Vagina (tissue), 2 donors: ENCODE measurements around the gene COL5A1.

Experiments used
- POLR2AphosphoS5 ChIP-seq, 2 donors: sonication (generic); formaldehyde crosslinking; IDR thresholded peaks; one replicate each; pipeline ENCODE4 v1.9.0; 2017; ENCODE audit warnings: antibody characterized with exemption in 2 of 2, mild to moderate bottlenecking in 2 of 2, low read depth in 1 of 2; ENCODE audit not compliant: insufficient read depth in 1 of 2
- TF ChIP-seq, protein P1 (sequence below), 3 experiments: fragments of 450-650 bp in 2 of 3; fragments of 200-600 bp in 1 of 3; sonication (generic) in 1 of 3; IDR thresholded peaks; one replicate each; pipeline ENCODE4 v1.5.1; 2017 to 2019; ENCODE audit warnings: antibody characterized with exemption in 3 of 3, mild to moderate bottlenecking in 2 of 3, moderate library complexity in 2 of 3

DNA sequence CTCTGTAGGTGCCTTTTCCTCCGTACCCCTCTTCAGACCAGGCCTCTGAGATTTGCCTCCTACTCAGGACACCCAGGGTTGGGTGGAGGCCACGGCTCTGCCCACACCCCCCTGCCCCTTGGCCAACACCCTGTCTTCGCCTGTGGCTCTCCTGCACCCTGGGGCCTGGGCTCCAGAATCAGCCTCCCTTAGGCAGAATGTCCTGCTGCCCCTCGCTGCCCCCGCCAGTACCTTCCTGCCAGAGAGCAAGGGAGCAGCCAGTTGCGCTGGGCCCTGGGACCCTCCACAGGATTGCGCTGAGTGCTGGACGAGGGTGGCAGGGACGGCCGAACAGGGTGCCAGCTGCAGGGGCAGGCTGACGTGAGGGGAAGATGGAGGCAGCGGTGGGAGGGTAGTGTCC is 53.5 kb downstream of the COL5A1 start:
- no peak for TF ChIP-seq POLR2AphosphoS5 (IDR thresholded peaks at IDR 0.05; ENCODE audit: insufficient read depth in 1 of 2, low read depth in 1 of 2)
- TF ChIP-seq, protein P1, sequence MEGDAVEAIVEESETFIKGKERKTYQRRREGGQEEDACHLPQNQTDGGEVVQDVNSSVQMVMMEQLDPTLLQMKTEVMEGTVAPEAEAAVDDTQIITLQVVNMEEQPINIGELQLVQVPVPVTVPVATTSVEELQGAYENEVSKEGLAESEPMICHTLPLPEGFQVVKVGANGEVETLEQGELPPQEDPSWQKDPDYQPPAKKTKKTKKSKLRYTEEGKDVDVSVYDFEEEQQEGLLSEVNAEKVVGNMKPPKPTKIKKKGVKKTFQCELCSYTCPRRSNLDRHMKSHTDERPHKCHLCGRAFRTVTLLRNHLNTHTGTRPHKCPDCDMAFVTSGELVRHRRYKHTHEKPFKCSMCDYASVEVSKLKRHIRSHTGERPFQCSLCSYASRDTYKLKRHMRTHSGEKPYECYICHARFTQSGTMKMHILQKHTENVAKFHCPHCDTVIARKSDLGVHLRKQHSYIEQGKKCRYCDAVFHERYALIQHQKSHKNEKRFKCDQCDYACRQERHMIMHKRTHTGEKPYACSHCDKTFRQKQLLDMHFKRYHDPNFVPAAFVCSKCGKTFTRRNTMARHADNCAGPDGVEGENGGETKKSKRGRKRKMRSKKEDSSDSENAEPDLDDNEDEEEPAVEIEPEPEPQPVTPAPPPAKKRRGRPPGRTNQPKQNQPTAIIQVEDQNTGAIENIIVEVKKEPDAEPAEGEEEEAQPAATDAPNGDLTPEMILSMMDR (IDR thresholded peaks at IDR 0.05) = no peak
